AG08395 (cell line): ENCODE data around the gene ABHD14A.
A peak's percentile ranks its signal among the peaks of the same experiment; 100 is the strongest.
"Not testable (repeated sequence)": the region's sequence is repeated elsewhere in the genome, so short reads cannot be mapped to it uniquely, and the experiment has no call there.

Source experiments
- DNase-seq: peaks from one replicate; pipeline ENCODE4 v3.0.0; 2012; ENCODE audit warnings: mixed read lengths, low spot score

The ABHD14A gene

GRCh38 chr3:51974963-51975851, at the start of gene ABHD14A:
Gene ABHD14A (plus strand): TSS chr3:51975064. CDS start chr3:51975136, 72 bp downstream.
- DNase-seq: peak; percentile 92

GRCh38 chr3:51927061-51927977, 47.5 kb upstream of the ABHD14A start:
- DNase-seq: no peak

GRCh38 chr3:51928438-51928837, 46.4 kb upstream of the ABHD14A start:
- no peak for DNase-seq

GRCh38 chr3:51928981-51929380, 45.9 kb upstream of the ABHD14A start:
- not testable (repeated sequence) for DNase-seq

GRCh38 chr3:51929420-51930003, 45.4 kb upstream of the ABHD14A start:
- peak; percentile 33 for DNase-seq

GRCh38 chr3:51930439-51930838, 44.4 kb upstream of the ABHD14A start:
- DNase-seq: no peak

- DNase-seq: no peak
Measured at GRCh38 chr3:51931756-51932155, 43.1 kb upstream of the ABHD14A start.

GRCh38 chr3:51932471-51933370, 42.1 kb upstream of the ABHD14A start:
- DNase-seq: no peak

GRCh38 chr3:51933471-51934138, 41.3 kb upstream of the ABHD14A start:
- no peak for DNase-seq

GRCh38 chr3:51934139-51934850, 40.6 kb upstream of the ABHD14A start:
- DNase-seq: no peak

GRCh38 chr3:51934991-51935885, 39.6 kb upstream of the ABHD14A start:
- DNase-seq: no peak

GRCh38 chr3:51935886-51936755, 38.7 kb upstream of the ABHD14A start:
- no peak for DNase-seq

- DNase-seq: no peak
Measured at GRCh38 chr3:51937014-51937413, 37.9 kb upstream of the ABHD14A start.

- DNase-seq: no peak
Measured at GRCh38 chr3:51937611-51938450, 37.0 kb upstream of the ABHD14A start.

GRCh38 chr3:51938780-51939425, 36.0 kb upstream of the ABHD14A start:
- no peak for DNase-seq

GRCh38 chr3:51940648-51941462, 34.0 kb upstream of the ABHD14A start:
- peak; percentile 29 for DNase-seq
